Endothelial cell of umbilical vein (primary cell): ENCODE measurements around the gene UCN3. TPM values are rescaled to one million over a fixed set of nuclear protein-coding genes. Genes with fewer than 3 reads are reported as not detected.

Experiments used
- BruUV-seq: library from RNA; stranded (reverse); fragments of 400-500 nt; replicated peaks from 2 replicates; lab custom pipeline; 2021; lab: Mats Ljungman, UMichigan
- CTCF ChIA-PET: fragments of 300-600, 350-600 bp; sonication (Branson Sonifier 250); formaldehyde crosslinking; loops from one replicate; lab custom pipeline; 2021; ENCODE audit warnings: antibody characterized with exemption, inconsistent platforms; lab: Charles Lee
- POLR2A ChIA-PET: fragments of 300-600, 350-600 bp; sonication (Branson Sonifier 250); formaldehyde crosslinking; loops from one replicate; lab custom pipeline; 2021; ENCODE audit warnings: antibody characterized with exemption, inconsistent platforms; lab: Charles Lee
- DNase-seq: peaks from one replicate; pipeline ENCODE4 v3.0.0-alpha.2; 2011; ENCODE audit warnings: low read depth, low spot score
- FAIRE-seq: peaks from 2 replicates; lab custom pipeline; 2011; peaks lifted over from hg19 to GRCh38; lab: Jason Lieb, UNC
- H2AFZ ChIP-seq: 2 replicates; pipeline ENCODE4 v1.6.0; 2012; ENCODE audit warnings: low read depth, low read length, control low read depth, inconsistent platforms
- H3K27ac ChIP-seq: 2 replicates; pipeline ENCODE4 v1.5.1; 2011; ENCODE audit warnings: low read depth, mild to moderate bottlenecking, control low read depth, low read length, moderate library complexity; ENCODE audit not compliant: insufficient read depth
- H3K27me3 ChIP-seq, 2 experiments: 2 replicates each; pipeline versions ENCODE4 v1.6.0 to v1.6.1; 2011; ENCODE audit warnings: low read length in 2 of 2, mixed read lengths in 1 of 2; ENCODE audit not compliant: control insufficient read depth in 2 of 2, insufficient read depth in 2 of 2
- H3K36me3 ChIP-seq, 2 experiments: 2 replicates in 1 of 2; 3 replicates in 1 of 2; pipeline ENCODE4 v1.5.1; 2011; ENCODE audit warnings: low read length in 2 of 2, mild to moderate bottlenecking in 1 of 2, moderate library complexity in 1 of 2; ENCODE audit not compliant: control insufficient read depth in 2 of 2, insufficient read depth in 2 of 2; ENCODE audit errors: extremely low read depth in 1 of 2
- H3K4me1 ChIP-seq: 3 replicates; pipeline ENCODE4 v1.5.1; 2011; ENCODE audit warnings: mild to moderate bottlenecking, low read length; ENCODE audit not compliant: control insufficient read depth, insufficient read depth; ENCODE audit errors: extremely low read depth
- H3K4me2 ChIP-seq: 2 replicates; pipeline ENCODE4 v1.6.1; 2011; ENCODE audit warnings: low read length, control low read depth, mixed read lengths; ENCODE audit not compliant: insufficient read depth
- H3K4me3 ChIP-seq, 3 experiments: fragments of 200-600 bp in 1 of 3; sonication (generic), shearing (Covaris generic) in 1 of 3; replicated peaks in 1 of 3; 2 replicates each; pipeline ENCODE4 v1.5.1; 2011 to 2016; ENCODE audit warnings: control low read depth in 3 of 3, low read length in 3 of 3, mild to moderate bottlenecking in 2 of 3, inconsistent platforms in 1 of 3, low read depth in 1 of 3, moderate library complexity in 1 of 3; ENCODE audit not compliant: insufficient read depth in 1 of 3
- H3K79me2 ChIP-seq: 2 replicates; pipeline ENCODE4 v1.6.0; 2012; ENCODE audit warnings: low read length, inconsistent platforms; ENCODE audit not compliant: control insufficient read depth, insufficient read depth
- H3K9ac ChIP-seq: replicated peaks from 2 replicates; pipeline ENCODE3; 2011; ENCODE audit warnings: low read length, control low read depth; ENCODE audit not compliant: insufficient read depth; ENCODE audit errors: extremely low read depth
- H3K9me1 ChIP-seq: replicated peaks from 3 replicates; pipeline ENCODE4 v1.6.0; 2011; ENCODE audit warnings: mild to moderate bottlenecking, low read length; ENCODE audit not compliant: control insufficient read depth, insufficient read depth; ENCODE audit errors: extremely low read depth
- H3K9me3 ChIP-seq: replicated peaks from 2 replicates; pipeline ENCODE4 v1.5.1; 2012; ENCODE audit warnings: low read length, inconsistent platforms; ENCODE audit not compliant: control insufficient read depth, insufficient read depth
- H4K20me1 ChIP-seq: replicated peaks from 2 replicates; pipeline ENCODE3; 2011; ENCODE audit warnings: mild to moderate bottlenecking, low read length; ENCODE audit not compliant: control insufficient read depth, insufficient read depth; ENCODE audit errors: extremely low read depth
- CTCF ChIP-seq, 2 donors: IDR thresholded peaks; 1 replicate in 1 of 2; 2 replicates in 1 of 2; pipeline ENCODE4 v1.5.1; 2011; ENCODE audit warnings: low read length in 2 of 2, mild to moderate bottlenecking in 2 of 2, moderate library complexity in 2 of 2, control low read depth in 1 of 2, inconsistent platforms in 1 of 2, low read depth in 1 of 2; ENCODE audit not compliant: insufficient read depth in 1 of 2; ENCODE audit errors: extremely low read depth in 1 of 2
- EZH2 ChIP-seq: IDR thresholded peaks from 2 replicates; pipeline ENCODE4 v1.6.1; 2012; ENCODE audit warnings: borderline replicate concordance, low read depth, mild to moderate bottlenecking, moderate library complexity, low read length, inconsistent platforms; ENCODE audit not compliant: severe bottlenecking
- FOS ChIP-seq: IDR thresholded peaks from 2 replicates; pipeline ENCODE4 v1.6.1; 2011; ENCODE audit warnings: mild to moderate bottlenecking, low read length, moderate library complexity, borderline replicate concordance; ENCODE audit not compliant: insufficient read depth
- GATA2 ChIP-seq: IDR thresholded peaks from 2 replicates; pipeline ENCODE4 v1.7.0; 2011; ENCODE audit warnings: low read depth, mild to moderate bottlenecking, moderate library complexity, mixed read lengths, low read length; ENCODE audit not compliant: insufficient read length, insufficient read depth
- JUN ChIP-seq: IDR thresholded peaks from 2 replicates; pipeline ENCODE4 v1.6.1; 2011; ENCODE audit warnings: borderline replicate concordance, low read depth; ENCODE audit not compliant: insufficient read length, insufficient read depth
- MAX ChIP-seq: IDR thresholded peaks from 2 replicates; pipeline ENCODE4 v1.6.1; 2011; ENCODE audit not compliant: insufficient read depth, insufficient read length
- MYC ChIP-seq: IDR thresholded peaks from one replicate; pipeline ENCODE4 v1.6.1; 2011; ENCODE audit warnings: mild to moderate bottlenecking, low read depth, low read length
- POLR2A ChIP-seq: IDR thresholded peaks from 2 replicates; pipeline ENCODE4 v1.6.1; 2012; ENCODE audit warnings: low read depth, mild to moderate bottlenecking, control low read depth, low read length
- POLR2AphosphoS5 ChIP-seq: IDR thresholded peaks from 2 replicates; pipeline ENCODE4 v1.6.1; 2012; ENCODE audit warnings: low read depth, mild to moderate bottlenecking, control low read depth, low read length, moderate library complexity; ENCODE audit not compliant: insufficient read depth
- dilution Hi-C: fragments of 300-500 bp; cut with MboI; formaldehyde crosslinking; loops from one replicate; pipeline ENCODE4 v1.15.0; 2019; ENCODE audit warnings: low sequenced_read_pairs; ENCODE audit not compliant: extremely low pct_ligation_motif_present
- intact Hi-C: fragments of 100-400 bp; cut with micrococcal nuclease; formaldehyde crosslinking; loops from one replicate; pipeline ENCODE4 v1.10.0; 2022
- polyA plus RNA-seq, 4 experiments: library from polyadenylated mRNA; depleted of rRNA in 3 of 4; stranded (reverse) in 3 of 4; unstranded in 1 of 4; fragments of >200 nt; gene quantifications; 2 replicates each; pipeline versions ENCODE4 v1.2.1 to v1.2.3, GENCODE V29; 2011 to 2012; ENCODE audit warnings: missing spikeins in 1 of 4
- total RNA-seq: library from RNA; stranded (reverse); gene quantifications from 2 replicates; pipeline ENCODE4 v1.2.3, GENCODE V29; 2021

The UCN3 gene
- total and polyA plus RNA-seq, 2 donors (not counting 3 experiments of a cell fraction or from before 2014, with no cell fraction given) = not detected

- Histone ChIP-seq H3K36me3 (no peaks in the 10 kb centered on the region), H3K4me1 (no peaks in the 10 kb centered on the region), H3K9ac (no peak overlapping the region), H3K27me3 (no peaks in the 10 kb centered on the region), H3K9me3 (no peaks in the 10 kb centered on the region), H2AFZ (no peak overlapping the region), H3K4me2 (no peak overlapping the region), H3K4me3 (no peak overlapping the region), H3K9me1 (no peaks in the 10 kb centered on the region), H3K79me2 (no peaks in the 10 kb centered on the region), H4K20me1 (no peaks in the 10 kb centered on the region), H3K27ac (no peak overlapping the region)
- ChIA-PET CTCF (interaction anchor here (0.7 to 3.7 kb wide), 4 partner anchors 17 to 494 kb away, joined by 3 to 13 read pairs (median 4); no protein-coding TSS in a partner anchor), POLR2A (no interaction called here)
- BruUV-seq = no TSS peak
- DNase-seq (no peak), FAIRE-seq (no peak)
- intact Hi-C loops = loop anchor here (1.0 kb wide), 1 partner anchor 494 kb away; no protein-coding TSS in a partner anchor
- TF ChIP-seq POLR2A = no peak
- TF ChIP-seq MAX = no peak
- TF ChIP-seq EZH2 = no peak
- no peak for TF ChIP-seq GATA2
- dilution Hi-C loops = no loop called here
Measured at GRCh38 chr10:5343561-5343960, 21.2 kb upstream of the UCN3 start.

GRCh38 chr10:5343979-5344378, 20.8 kb upstream of the UCN3 start:
- Histone ChIP-seq H3K9ac (no peak overlapping the region), H3K9me3 (no peaks in the 10 kb centered on the region), H3K4me1 (no peaks in the 10 kb centered on the region), H3K27me3 (no peaks in the 10 kb centered on the region), H3K27ac (no peak overlapping the region), H3K4me2 (no peak overlapping the region), H3K9me1 (no peaks in the 10 kb centered on the region), H2AFZ (no peak overlapping the region), H3K36me3 (no peaks in the 10 kb centered on the region), H3K4me3 (no peak overlapping the region), H4K20me1 (no peaks in the 10 kb centered on the region), H3K79me2 (no peaks in the 10 kb centered on the region)
- intact Hi-C loops (loop anchor here (1.0 kb wide), 1 partner anchor 495 kb away; no protein-coding TSS in a partner anchor), dilution Hi-C loops (no loop called here)
- TF ChIP-seq CTCF (IDR thresholded peaks at IDR 0.05; ENCODE audit: extremely low read depth in 1 of 2, insufficient read depth in 1 of 2, low read depth in 1 of 2, low read length in 2 of 2) (no peak), POLR2A (no peak), JUN (no peak), FOS (no peak), MYC (no peak), GATA2 (no peak), POLR2AphosphoS5 (no peak), EZH2 (no peak), MAX (no peak)
- no peak for DNase-seq
- ChIA-PET CTCF (interaction anchor here (0.7 to 3.7 kb wide), 2 partner anchors 59 to 494 kb away, joined by 3 to 13 read pairs; no protein-coding TSS in a partner anchor), POLR2A (no interaction called here)
- no TSS peak for BruUV-seq
- FAIRE-seq = no peak
